GM21360 (cell line): Measurements from ENCODE around the gene PRELID1.
"Not testable (repeated sequence)": the region's sequence is repeated elsewhere in the genome, so short reads cannot be mapped to it uniquely, and the experiment has no call there.

Experiments used
- ATAC-seq: cut with Tn5 transposase; IDR thresholded peaks from one replicate; pipeline ENCODE4 v1.9.1; 2021; ENCODE audit warnings: mild to moderate bottlenecking, moderate library complexity; ENCODE audit not compliant: unreplicated experiment

Gene PRELID1

GRCh38 chr5:177299697-177300096, 3.9 kb upstream of the PRELID1 start:
- no peak for ATAC-seq

DNA sequence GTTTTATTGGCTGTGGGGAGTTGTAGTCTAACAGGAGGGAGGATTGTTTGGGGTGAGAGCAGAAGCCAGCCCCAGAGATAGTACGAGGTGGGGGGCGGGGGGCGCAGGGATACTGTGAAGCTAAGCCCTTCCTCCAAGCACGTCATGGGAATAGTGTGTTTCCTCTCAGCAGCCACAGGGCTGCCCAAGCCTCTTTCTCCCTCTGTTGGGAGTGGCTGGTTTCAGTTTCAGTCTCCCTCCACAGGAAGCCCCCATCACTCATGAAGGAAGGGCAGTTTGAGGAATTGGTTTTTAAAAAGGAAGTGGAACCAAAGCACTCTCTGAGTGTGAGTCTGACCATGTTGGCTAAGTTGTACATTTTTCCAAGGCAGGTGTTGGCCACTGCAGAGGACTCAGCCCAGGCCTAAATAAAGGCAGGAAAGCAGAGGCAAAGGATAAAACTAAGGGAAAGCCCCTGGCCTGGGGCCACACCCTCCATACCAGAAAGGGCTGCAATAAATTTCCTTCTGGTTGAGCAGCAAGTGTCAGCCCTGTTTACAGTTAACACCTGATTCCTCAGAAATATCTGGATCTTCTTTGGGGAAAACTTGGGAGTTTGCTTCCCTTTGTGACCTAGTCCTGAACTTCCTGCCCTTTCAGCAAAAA, 3.2 kb upstream of the PRELID1 start:
- ATAC-seq = no peak

- ATAC-seq = no peak
Measured at GRCh38 chr5:177300951-177301350, 2.6 kb upstream of the PRELID1 start.

DNA sequence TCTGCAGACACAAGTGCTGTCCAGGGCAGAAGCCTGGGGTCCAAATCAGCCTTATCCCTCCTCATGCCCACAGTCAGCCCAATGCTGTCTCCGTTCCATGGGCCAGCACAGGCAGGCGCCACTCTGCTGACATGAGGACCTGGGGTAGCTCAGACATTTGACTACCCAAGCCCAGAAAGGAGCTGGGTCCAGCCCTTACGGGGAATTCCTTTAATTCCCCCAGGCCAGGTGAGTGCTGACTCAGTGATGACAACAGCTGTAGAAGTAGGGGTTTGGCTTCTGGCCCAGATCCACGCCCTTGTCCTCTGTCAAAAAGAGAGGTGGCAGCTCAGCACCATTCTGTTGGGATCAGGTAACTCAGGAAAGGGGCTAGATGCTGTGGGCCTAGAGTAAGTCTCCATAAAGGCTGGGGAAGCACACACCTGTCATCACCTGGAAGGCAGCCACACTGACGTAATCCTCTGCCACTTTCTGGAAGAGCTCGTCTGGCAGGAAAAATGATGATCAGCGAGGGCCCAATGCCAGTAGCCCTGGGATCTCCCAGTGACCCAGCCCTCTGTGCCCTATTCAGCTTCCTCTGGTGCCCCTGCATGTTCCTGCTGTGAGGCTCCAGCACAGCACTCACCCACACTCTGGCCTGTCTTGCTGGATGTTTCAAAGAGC, 2.0 kb upstream of the PRELID1 start:
- ATAC-seq = no peak

- ATAC-seq = no peak
Measured at GRCh38 chr5:177302354-177303110, 1.1 kb upstream of the PRELID1 start.

DNA sequence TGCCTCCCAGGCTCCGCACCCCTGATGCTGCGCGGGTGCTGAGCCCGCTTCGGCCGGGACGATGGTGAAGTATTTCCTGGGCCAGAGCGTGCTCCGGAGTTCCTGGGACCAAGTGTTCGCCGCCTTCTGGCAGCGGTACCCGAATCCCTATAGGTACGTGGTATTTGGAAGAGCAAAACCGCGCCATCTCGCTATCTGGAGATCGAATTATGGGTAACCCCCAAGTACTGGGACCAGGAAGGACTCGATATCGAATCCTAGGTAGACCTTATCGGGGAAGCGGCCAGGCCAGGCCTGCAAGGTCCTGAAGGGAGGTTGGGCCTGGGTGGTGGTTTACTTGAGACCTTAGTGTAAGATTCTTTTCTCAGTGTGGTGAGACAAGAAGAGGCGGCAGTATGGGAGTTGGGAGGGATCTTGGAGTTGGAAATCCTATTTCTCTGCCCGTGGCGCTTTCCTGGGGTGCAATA, 359 bp downstream of the PRELID1 start:
- ATAC-seq = no peak

DNA sequence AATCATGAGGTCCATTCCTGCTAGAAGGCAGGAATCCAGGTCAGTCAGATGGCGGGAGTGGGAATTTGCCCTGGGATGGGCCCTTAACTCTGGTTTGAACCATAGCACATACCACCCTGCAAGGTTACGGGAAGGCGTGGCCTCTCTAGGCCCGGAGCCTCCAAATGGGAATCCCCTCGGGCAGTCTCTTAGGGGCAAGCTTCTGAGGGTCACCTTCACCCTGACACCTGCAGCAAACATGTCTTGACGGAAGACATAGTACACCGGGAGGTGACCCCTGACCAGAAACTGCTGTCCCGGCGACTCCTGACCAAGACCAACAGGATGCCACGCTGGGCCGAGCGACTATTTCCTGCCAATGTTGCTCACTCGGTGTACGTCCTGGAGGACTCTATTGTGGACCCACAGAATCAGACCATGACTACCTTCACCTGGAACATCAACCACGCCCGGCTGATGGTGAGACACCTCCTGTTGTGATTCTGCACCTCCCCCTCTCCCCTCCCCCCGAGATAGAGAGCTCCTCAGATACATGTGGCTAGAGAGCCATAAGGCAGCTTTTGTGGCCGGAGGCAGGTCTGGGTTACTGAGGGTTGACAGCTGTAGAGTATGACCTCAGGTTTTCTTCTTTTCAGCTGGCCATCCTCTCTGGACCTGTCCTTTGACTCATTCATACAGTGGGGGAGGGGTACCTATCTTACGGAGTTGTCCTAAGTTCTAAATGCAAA, 957 bp downstream of the PRELID1 start:
- ATAC-seq = no peak

DNA sequence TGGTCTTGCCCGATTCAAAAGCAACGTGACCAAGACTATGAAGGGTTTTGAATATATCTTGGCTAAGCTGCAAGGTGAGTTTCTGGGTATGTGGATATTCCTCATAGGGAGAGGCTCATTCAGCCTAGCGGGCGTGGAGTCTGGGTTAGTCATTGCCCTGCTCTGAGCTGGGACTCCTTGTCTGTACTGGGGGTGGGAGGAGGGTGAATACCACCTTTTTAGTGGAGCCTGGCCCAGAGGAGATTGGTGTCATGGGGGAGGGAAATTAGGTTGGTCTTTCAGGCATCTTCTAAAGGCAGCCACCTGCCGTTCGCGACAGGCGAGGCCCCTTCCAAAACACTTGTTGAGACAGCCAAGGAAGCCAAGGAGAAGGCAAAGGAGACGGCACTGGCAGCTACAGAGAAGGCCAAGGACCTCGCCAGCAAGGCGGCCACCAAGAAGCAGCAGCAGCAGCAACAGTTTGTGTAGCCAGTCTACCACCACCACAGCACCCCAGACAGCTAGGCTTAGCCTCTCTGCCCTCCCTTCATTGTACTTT, 2.6 kb downstream of the PRELID1 start:
- not testable (repeated sequence) for ATAC-seq

DNA sequence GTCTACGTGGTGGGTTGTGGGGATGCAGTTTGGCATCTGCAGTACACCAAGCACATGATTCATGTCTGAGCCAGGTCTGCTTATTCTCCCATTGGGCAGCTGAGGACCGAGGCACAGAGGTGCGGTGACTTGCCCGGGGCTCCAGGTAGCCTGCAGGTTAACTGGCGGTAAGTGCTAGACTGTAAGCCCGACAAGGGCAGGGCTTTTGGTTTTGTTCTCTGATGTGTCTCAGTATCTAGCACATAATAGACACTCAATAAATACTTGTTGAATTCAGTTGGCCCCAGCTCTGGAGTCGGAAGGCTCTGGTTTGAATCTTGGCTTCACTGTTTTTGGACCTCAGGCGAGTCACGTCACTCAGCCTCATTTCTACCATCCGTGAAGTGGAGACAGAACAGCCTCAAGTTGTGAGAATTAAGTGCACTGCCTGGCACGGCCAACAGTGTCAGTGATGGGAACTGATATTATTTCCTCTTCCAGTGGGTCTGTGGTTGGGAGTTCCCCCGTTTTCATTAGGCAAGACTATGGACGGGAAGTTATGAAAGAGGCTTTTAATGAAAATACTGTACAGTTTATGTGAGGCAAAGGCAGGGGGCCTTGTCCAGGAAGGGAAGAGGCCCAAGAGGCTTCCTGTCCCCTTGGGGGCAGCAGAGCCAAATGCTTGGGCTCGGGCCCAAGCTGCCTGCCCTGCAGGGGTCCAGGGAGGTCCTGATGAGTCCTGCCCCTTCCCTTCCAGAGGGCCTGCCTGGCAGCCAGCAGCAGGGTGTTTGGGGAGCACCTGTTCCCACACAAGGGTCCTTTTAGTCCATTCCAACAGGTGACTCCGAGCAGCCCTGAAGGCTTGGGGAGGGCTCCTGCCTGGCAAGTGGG, 3.3 kb downstream of the PRELID1 start:
- ATAC-seq = no peak

DNA sequence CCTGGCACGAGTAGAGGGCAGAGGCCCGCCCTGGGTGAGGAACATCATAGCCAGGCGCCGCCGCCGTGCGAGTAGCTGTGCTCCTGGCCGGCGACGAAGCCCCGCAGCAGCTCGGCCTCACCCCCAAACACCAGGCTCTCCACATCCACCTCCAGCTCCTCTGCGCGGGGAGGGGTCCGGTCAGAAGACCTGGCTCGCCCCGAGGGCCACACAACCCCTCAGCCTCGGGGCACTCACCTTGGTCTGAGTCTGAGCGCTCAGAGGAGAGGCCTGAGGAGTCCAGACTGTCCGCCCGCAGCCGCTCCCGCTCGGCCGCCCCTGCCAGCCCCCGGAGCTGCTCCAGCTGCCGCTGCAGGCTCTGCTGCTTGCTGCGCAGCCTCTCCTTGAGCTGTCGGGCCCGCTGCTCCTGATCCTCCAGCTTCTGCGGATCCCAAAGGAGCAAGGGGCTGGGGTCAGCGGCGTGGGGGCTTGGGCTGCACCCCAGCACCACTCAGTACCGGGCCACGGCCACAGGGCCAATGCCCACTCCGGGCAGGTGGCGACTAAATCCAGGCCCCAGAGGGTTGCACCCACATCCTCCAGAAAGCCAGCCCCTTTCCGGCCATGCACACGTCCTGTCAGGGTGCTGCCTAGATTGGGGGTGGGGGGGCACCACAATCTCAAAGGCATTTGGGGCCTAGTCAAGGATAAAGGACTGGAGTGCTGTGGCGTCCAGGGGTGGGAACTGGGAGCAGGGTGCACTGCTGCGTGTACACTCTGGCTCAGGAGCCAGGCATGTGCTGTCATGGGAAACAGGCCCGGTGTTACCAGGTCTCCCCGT, 4.2 kb downstream of the PRELID1 start:
- ATAC-seq = no peak

GRCh38 chr5:177308740-177309139, 5.1 kb downstream of the PRELID1 start:
- ATAC-seq = no peak

DNA sequence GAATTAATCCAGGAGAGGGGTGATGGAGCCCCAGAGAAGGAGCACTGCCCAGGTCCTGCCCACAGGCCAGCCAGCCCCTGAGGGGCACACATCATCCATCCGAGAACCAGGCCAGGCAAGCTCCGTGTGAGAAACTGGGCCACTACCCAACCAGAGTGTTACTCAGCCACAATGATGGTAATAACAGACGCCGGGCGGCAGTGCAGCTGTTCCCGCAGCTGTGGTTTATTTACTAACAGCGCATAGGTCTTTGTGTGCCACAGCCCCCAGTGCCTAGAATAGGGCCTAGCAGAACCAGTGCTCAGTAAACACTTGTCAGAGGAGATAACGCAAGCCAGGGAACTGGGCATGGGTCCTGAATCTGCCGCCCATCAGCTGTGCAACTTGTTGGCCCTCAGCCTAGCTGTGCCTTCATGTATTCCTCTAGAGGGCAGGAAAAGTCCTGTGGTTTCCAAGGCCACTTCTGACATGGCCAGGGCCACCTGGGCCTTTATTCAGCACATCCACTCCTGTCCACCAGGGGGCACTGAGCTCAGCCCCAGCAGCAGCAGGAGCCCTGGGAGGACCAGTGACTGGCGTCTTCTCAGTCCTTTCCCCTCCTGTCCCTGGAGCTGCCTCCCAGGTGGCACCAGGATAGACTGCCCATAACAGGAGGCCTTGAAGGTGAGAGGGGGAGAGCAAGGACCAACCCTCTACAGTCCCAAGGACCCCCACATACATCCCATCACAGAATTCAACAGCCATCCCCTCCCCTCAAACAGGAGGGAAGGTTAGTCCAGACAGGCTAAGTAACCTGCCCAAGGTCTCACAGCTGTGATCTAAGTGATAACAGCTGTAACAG, 6.0 kb downstream of the PRELID1 start:
- no peak for ATAC-seq

GRCh38 chr5:177310332-177310731, 6.7 kb downstream of the PRELID1 start:
- ATAC-seq = no peak

DNA sequence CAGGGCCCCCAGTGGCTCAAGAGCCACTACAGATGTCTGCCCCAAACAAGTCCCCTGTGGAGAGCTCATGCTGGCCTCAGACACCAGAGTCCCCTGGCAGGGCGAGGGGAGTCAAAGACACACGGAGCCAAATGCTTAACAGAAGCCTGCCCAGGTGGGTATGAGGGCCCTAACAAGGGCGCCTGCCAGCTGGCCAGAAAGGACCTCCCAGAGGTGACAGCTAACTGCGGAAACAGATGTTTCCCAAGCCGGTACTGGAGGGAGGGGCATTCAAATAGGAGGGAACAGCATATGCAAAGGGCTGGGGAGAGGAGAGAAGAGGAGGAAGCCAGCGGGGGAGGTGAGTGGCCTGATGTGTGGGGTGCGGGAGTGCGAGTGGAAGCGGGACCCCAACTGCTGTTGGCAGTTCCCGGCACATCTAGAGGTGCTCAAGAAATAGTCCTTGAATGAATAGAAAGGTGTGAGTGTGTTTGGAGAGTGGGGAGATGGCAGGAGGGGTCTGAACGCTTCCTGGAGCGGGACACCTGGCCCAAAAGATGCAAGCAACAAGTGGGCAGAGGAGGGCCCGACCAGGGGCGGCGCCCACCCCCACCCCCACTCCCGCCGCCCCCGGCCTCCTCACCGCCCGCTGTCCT, 7.3 kb downstream of the PRELID1 start:
- no peak for ATAC-seq

- no peak for ATAC-seq
Measured at GRCh38 chr5:177311392-177311722, 7.8 kb downstream of the PRELID1 start.

DNA sequence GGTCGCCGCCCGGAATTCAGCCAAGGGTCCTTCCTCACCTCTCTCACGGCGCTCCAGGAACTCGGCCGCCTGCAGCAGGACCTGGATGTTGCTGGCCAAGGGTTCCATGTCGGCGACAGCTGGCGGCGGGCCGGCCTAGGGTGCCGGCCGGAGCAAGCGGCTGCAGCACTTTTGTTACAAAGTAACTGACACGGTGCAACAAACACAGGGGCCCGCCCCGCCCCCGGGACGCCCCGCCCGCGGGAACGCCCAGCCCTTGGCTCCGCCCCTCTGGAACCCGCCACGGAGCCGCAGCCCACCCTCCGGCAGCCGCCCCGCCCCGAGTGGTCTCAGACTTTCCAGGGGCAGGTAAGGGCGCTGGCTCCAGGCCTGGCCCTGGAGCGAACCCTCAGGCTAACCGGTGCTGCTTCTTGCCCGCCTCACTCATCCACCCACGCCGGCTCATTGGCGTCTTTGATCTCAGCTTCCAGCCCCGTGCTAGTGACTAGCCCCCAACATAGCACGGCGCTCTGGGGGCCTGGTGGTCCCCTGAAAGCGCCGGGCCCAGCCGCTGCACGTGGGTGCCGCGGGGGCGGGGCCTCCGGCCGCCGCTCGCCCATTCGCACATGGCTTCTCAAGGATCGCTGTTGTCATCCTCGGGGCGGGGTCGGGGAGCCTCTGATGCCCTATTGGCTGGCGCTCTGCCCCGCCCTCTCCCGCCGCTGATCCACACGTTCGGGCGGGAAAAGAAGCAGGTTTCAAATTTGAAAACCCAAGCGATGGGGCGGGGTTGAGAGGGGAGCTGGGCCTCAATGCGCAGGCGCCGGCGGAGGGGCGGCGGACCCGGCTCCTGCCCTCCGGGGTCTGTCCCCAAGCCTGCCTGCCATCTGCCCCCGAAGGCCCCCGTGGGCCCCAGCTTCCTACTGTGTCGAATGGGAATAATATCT, 8.4 kb downstream of the PRELID1 start, which contains the start of gene MXD3:
MXD3 (minus strand) TSS at position 176 of the 926 bp plus-strand sequence; CDS start at position 108, 68 bp downstream.
- ATAC-seq = peak; percentile 69
